Measurements from ENCODE around the gene SUCLG2.

SUCLG2 gene

GRCh38 chr3:67431887-67432286, 222.5 kb downstream of the SUCLG2 start:
- TF ChIP-seq SNAI2 (CRISPR knock-in tag; IDR thresholded peaks at IDR 0.05) (no peak), TOX (CRISPR knock-in tag; IDR thresholded peaks at IDR 0.05; ENCODE audit: borderline replicate concordance) (no peak), ESRRG (CRISPR knock-in tag; IDR thresholded peaks at IDR 0.05) (no peak), ISL1 (CRISPR knock-in tag; IDR thresholded peaks at IDR 0.05) (no peak), TSHZ2 (CRISPR knock-in tag; IDR thresholded peaks at IDR 0.05) (no peak), ZC3H10 (CRISPR knock-in tag; IDR thresholded peaks at IDR 0.05) (no peak), OSR1 (CRISPR knock-in tag; IDR thresholded peaks at IDR 0.05) (no peak), ZNF8 (CRISPR knock-in tag; IDR thresholded peaks at IDR 0.05) (no peak), ZNF565 (CRISPR knock-in tag; conservative IDR thresholded peaks at IDR 0.05; ENCODE audit: low read depth) (no peak), CSDC2 (CRISPR knock-in tag; IDR thresholded peaks at IDR 0.05) (no peak), TCF4 (CRISPR knock-in tag; IDR thresholded peaks at IDR 0.05; ENCODE audit: borderline replicate concordance) (no peak), PPARA (CRISPR knock-in tag; IDR thresholded peaks at IDR 0.05; ENCODE audit: borderline replicate concordance) (no peak), POU6F1 (CRISPR knock-in tag; IDR thresholded peaks at IDR 0.05; ENCODE audit: borderline replicate concordance, low read depth) (no peak), ZNF70 (CRISPR knock-in tag; IDR thresholded peaks at IDR 0.05) (no peak), CSRNP3 (CRISPR knock-in tag; IDR thresholded peaks at IDR 0.05) (no peak), CREB5 (CRISPR knock-in tag; IDR thresholded peaks at IDR 0.05; ENCODE audit: low read depth) (no peak), ARNTL (CRISPR knock-in tag; IDR thresholded peaks at IDR 0.05; ENCODE audit: borderline replicate concordance, low read depth) (no peak)
- TF ChIP-seq, protein P1, sequence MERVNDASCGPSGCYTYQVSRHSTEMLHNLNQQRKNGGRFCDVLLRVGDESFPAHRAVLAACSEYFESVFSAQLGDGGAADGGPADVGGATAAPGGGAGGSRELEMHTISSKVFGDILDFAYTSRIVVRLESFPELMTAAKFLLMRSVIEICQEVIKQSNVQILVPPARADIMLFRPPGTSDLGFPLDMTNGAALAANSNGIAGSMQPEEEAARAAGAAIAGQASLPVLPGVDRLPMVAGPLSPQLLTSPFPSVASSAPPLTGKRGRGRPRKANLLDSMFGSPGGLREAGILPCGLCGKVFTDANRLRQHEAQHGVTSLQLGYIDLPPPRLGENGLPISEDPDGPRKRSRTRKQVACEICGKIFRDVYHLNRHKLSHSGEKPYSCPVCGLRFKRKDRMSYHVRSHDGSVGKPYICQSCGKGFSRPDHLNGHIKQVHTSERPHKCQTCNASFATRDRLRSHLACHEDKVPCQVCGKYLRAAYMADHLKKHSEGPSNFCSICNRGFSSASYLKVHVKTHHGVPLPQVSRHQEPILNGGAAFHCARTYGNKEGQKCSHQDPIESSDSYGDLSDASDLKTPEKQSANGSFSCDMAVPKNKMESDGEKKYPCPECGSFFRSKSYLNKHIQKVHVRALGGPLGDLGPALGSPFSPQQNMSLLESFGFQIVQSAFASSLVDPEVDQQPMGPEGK (CRISPR knock-in tag; IDR thresholded peaks at IDR 0.05; ENCODE audit: borderline replicate concordance) = no peak
- ATAC-seq = no peak

- no peak for ATAC-seq
- TF ChIP-seq TCF4 (CRISPR knock-in tag; IDR thresholded peaks at IDR 0.05; ENCODE audit: borderline replicate concordance) (no peak), ISL1 (CRISPR knock-in tag; IDR thresholded peaks at IDR 0.05) (no peak), CREB5 (CRISPR knock-in tag; IDR thresholded peaks at IDR 0.05; ENCODE audit: low read depth) (no peak), TSHZ2 (CRISPR knock-in tag; IDR thresholded peaks at IDR 0.05) (no peak), ZNF70 (CRISPR knock-in tag; IDR thresholded peaks at IDR 0.05) (no peak), ZFP30 (CRISPR knock-in tag; IDR thresholded peaks at IDR 0.05) (no peak), ZC3H10 (CRISPR knock-in tag; IDR thresholded peaks at IDR 0.05) (no peak), PPARA (CRISPR knock-in tag; IDR thresholded peaks at IDR 0.05; ENCODE audit: borderline replicate concordance) (no peak), BACH2 (CRISPR knock-in tag; IDR thresholded peaks at IDR 0.05; ENCODE audit: borderline replicate concordance) (no peak), ZNF565 (CRISPR knock-in tag; conservative IDR thresholded peaks at IDR 0.05; ENCODE audit: low read depth) (no peak), ZNF8 (CRISPR knock-in tag; IDR thresholded peaks at IDR 0.05) (no peak)
- TF ChIP-seq, protein P1 (CRISPR knock-in tag; IDR thresholded peaks at IDR 0.05; ENCODE audit: borderline replicate concordance) = no peak
These were observed 230.7 kb downstream of the SUCLG2 start for GRCh38 chr3:67423722-67424121.

Measured in SK-N-SH treated with all-trans-retinoic acid at 6 μM for 48 hours (cell line).